H9 (cell line): ENCODE data around the gene A4GNT. TPM values are rescaled to one million over a fixed set of nuclear protein-coding genes. Genes with fewer than 3 reads are reported as not detected.

ENCODE experiments used
- DNase-seq: peaks from one replicate; pipeline ENCODE4 v3.0.0-alpha.2; 2017
- H2AFZ ChIP-seq: one replicate; pipeline ENCODE4 v1.6.1; 2013; ENCODE audit warnings: mild to moderate bottlenecking, low read length, control low read depth, moderate library complexity
- H2AK5ac ChIP-seq: 2 replicates; pipeline ENCODE4 v1.6.1; 2013; ENCODE audit warnings: low read length, control low read depth, mixed read lengths; ENCODE audit not compliant: insufficient read length
- H2BK120ac ChIP-seq: one replicate; pipeline ENCODE4 v1.6.1; 2013; ENCODE audit warnings: low read depth, mild to moderate bottlenecking, low read length, control low read depth, inconsistent platforms; ENCODE audit not compliant: poor library complexity, severe bottlenecking
- H2BK12ac ChIP-seq: 2 replicates; pipeline ENCODE4 v1.6.1; 2013; ENCODE audit warnings: low read length, control low read depth, mixed read lengths, low read depth; ENCODE audit not compliant: insufficient read length
- H2BK15ac ChIP-seq: 2 replicates; pipeline ENCODE4 v1.6.1; 2013; ENCODE audit warnings: low read depth, low read length, control low read depth
- H2BK20ac ChIP-seq: one replicate; pipeline ENCODE4 v1.6.1; 2013; ENCODE audit warnings: low read depth, mild to moderate bottlenecking, low read length, control low read depth, inconsistent platforms; ENCODE audit not compliant: poor library complexity, severe bottlenecking
- H2BK5ac ChIP-seq: 2 replicates; pipeline ENCODE4 v1.6.1; 2013; ENCODE audit warnings: low read length, control low read depth, mixed read lengths; ENCODE audit not compliant: insufficient read length
- H3K14ac ChIP-seq: 2 replicates; pipeline ENCODE4 v1.6.1; 2013; ENCODE audit warnings: low read length, control low read depth; ENCODE audit not compliant: insufficient read depth
- H3K18ac ChIP-seq: 2 replicates; pipeline ENCODE4 v1.6.1; 2013; ENCODE audit warnings: low read depth, mild to moderate bottlenecking, mixed read lengths, low read length, control low read depth; ENCODE audit not compliant: insufficient read length
- H3K23ac ChIP-seq: 2 replicates; pipeline ENCODE4 v1.6.1; 2013; ENCODE audit warnings: low read length, control low read depth, mixed read lengths, low read depth; ENCODE audit not compliant: insufficient read length
- H3K23me2 ChIP-seq: 2 replicates; pipeline ENCODE4 v1.6.1; 2013; ENCODE audit warnings: low read depth, mild to moderate bottlenecking, mixed read lengths, low read length, control low read depth; ENCODE audit not compliant: insufficient read length, poor library complexity, severe bottlenecking
- H3K27ac ChIP-seq: 2 replicates; pipeline ENCODE4 v1.5.1; 2013; ENCODE audit warnings: low read length, control low read depth, mixed read lengths, low read depth; ENCODE audit not compliant: insufficient read length
- H3K27me3 ChIP-seq: 2 replicates; pipeline ENCODE4 v1.6.1; 2013; ENCODE audit warnings: low read length, control low read depth, inconsistent platforms; ENCODE audit not compliant: insufficient read depth
- H3K4ac ChIP-seq: 2 replicates; pipeline ENCODE4 v1.6.1; 2013; ENCODE audit warnings: low read depth, mild to moderate bottlenecking, control low read depth, inconsistent platforms, low read length, moderate library complexity
- H3K4me1 ChIP-seq: 2 replicates; pipeline ENCODE4 v1.6.1; 2013; ENCODE audit warnings: low read length, control low read depth, inconsistent platforms; ENCODE audit not compliant: insufficient read depth
- H3K4me2 ChIP-seq: 2 replicates; pipeline ENCODE4 v1.6.1; 2013; ENCODE audit warnings: low read length, control low read depth, mixed read lengths; ENCODE audit not compliant: insufficient read length, insufficient read depth
- H3K56ac ChIP-seq: 2 replicates; pipeline ENCODE4 v1.6.1; 2013; ENCODE audit warnings: low read depth, mild to moderate bottlenecking, mixed read lengths, low read length, control low read depth; ENCODE audit not compliant: insufficient read length
- H3K79me1 ChIP-seq: 2 replicates; pipeline ENCODE4 v1.6.1; 2013; ENCODE audit warnings: low read depth, mild to moderate bottlenecking, moderate library complexity, low read length, control low read depth, inconsistent platforms; ENCODE audit not compliant: insufficient read depth, poor library complexity, severe bottlenecking
- H3K79me2 ChIP-seq: 2 replicates; pipeline ENCODE4 v1.6.1; 2013; ENCODE audit warnings: low read length, control low read depth, inconsistent platforms; ENCODE audit not compliant: insufficient read depth
- H3K9ac ChIP-seq: 2 replicates; pipeline ENCODE4 v1.6.1; 2013; ENCODE audit warnings: low read length, control low read depth, mixed read lengths; ENCODE audit not compliant: insufficient read length; ENCODE audit errors: extremely low read depth
- H3K9me3 ChIP-seq: one replicate; pipeline ENCODE4 v1.6.1; 2013; ENCODE audit warnings: low read depth, low read length, inconsistent platforms; ENCODE audit not compliant: control insufficient read depth
- H3T11ph ChIP-seq: one replicate; pipeline ENCODE4 v1.6.1; 2013; ENCODE audit warnings: mild to moderate bottlenecking, low read length, control low read depth, inconsistent platforms
- H4K20me1 ChIP-seq: one replicate; pipeline ENCODE4 v1.6.1; 2013; ENCODE audit not compliant: control insufficient read depth, insufficient read length, insufficient read depth
- H4K5ac ChIP-seq: 2 replicates; pipeline ENCODE4 v1.6.1; 2013; ENCODE audit warnings: low read depth, mild to moderate bottlenecking, mixed read lengths, low read length, control low read depth; ENCODE audit not compliant: insufficient read length
- H4K8ac ChIP-seq: replicated peaks from 2 replicates; pipeline ENCODE4 v1.6.1; 2013; ENCODE audit warnings: low read length, control low read depth, mixed read lengths, low read depth; ENCODE audit not compliant: insufficient read length
- H4K91ac ChIP-seq: 2 replicates; pipeline ENCODE4 v1.6.1; 2013; ENCODE audit warnings: low read depth, mild to moderate bottlenecking, moderate library complexity, mixed read lengths, low read length, control low read depth; ENCODE audit not compliant: insufficient read length
- H3K27ac Mint-ChIP-seq, 3 experiments: 2 replicates in 2 of 3; 3 replicates in 1 of 3; pipeline ENCODE4 v1.8.0; 2020 to 2021; ENCODE audit warnings: mixed read lengths in 3 of 3, mild to moderate bottlenecking in 1 of 3, moderate library complexity in 1 of 3
- H3K27me3 Mint-ChIP-seq: 2 replicates; pipeline ENCODE4 v1.8.0; 2021; ENCODE audit warnings: low read depth, mild to moderate bottlenecking, moderate library complexity, mixed read lengths
- H3K36me3 Mint-ChIP-seq, 3 experiments: 2 replicates in 2 of 3; 3 replicates in 1 of 3; pipeline ENCODE4 v1.8.0; 2020 to 2021; ENCODE audit warnings: low read depth in 3 of 3, mixed read lengths in 3 of 3; ENCODE audit not compliant: insufficient read depth in 1 of 3
- H3K4me1 Mint-ChIP-seq, 2 experiments: 2 replicates each; pipeline ENCODE4 v1.8.0; 2020; ENCODE audit warnings: mixed read lengths in 2 of 2
- H3K4me3 Mint-ChIP-seq, 2 experiments: 2 replicates in 1 of 2; 3 replicates in 1 of 2; pipeline ENCODE4 v1.8.0; 2020 to 2021; ENCODE audit warnings: mild to moderate bottlenecking in 2 of 2, mixed read lengths in 2 of 2, moderate library complexity in 1 of 2
- H3K9me3 Mint-ChIP-seq, 2 experiments: 2 replicates in 1 of 2; 3 replicates in 1 of 2; pipeline ENCODE4 v1.8.0; 2020; ENCODE audit warnings: mild to moderate bottlenecking in 2 of 2, mixed read lengths in 2 of 2, moderate library complexity in 1 of 2
- CTCF ChIP-seq: fragments of 200-600 bp; sonication (generic); conservative IDR thresholded peaks from 3 replicates; pipeline ENCODE4 v1.8.0; 2021; ENCODE audit warnings: antibody characterized with exemption, mild to moderate bottlenecking
- WGBS: extraction: QIAGEN DNeasy Blood & Tissue Kit; methylation state at CpG from one replicate; pipeline ENCODE4 v1.1.7; 2013; ENCODE audit warnings: missing lambda C conversion rate, low lambda C conversion rate, mixed read lengths; ENCODE audit not compliant: insufficient read length; ENCODE audit errors: extremely low coverage; 5-methylcytosine and 5-hydroxymethylcytosine counted together
- total RNA-seq: library from RNA; stranded (reverse); gene quantifications from 2 replicates; pipeline ENCODE4 v1.2.1, GENCODE V29; 2021

The A4GNT gene
- total RNA-seq, 1 experiment from 2014 or later: not detected

GRCh38 chr3:138174421-138175131 is 42.4 kb upstream of the A4GNT start, which contains the start of gene DBR1:
DBR1 (minus strand) TSS chr3:138174921; CDS start chr3:138174795, 126 bp downstream.
- Mint-ChIP-seq H3K4me3 (peak within 1 kb of the TSS; percentile 95 to 96), H3K27ac (peak within 1 kb of the TSS; percentile 93 to 99 (median 97)), H3K4me1 (peaks cover 5 to 11% of the 10 kb centered on the region in 2 experiments), H3K36me3 (peaks cover 8 to 32% (median 29%) of the 10 kb centered on the region in 3 experiments; a peak in 6 of 7 replicates), H3K9me3 (peaks cover 0 to 10% of the 10 kb centered on the region in 2 experiments; a peak in 2 of 5 replicates), H3K27me3 (peaks cover 5% of the 10 kb centered on the region)
- no peak within 1 kb of the TSS for H4K8ac ChIP-seq
- no peak within 1 kb of the TSS for H2BK12ac ChIP-seq
- H2AK5ac ChIP-seq: no peak within 1 kb of the TSS
- H2BK120ac ChIP-seq: no peak within 1 kb of the TSS
- no peaks in the 10 kb centered on the region; the same call in 1 of the 2 replicates for H3K79me2 ChIP-seq
- H3K27ac ChIP-seq: no peak within 1 kb of the TSS
- H3K18ac ChIP-seq: peak within 1 kb of the TSS; percentile 97
- no peak within 1 kb of the TSS for H2AFZ ChIP-seq
- H3K23me2 ChIP-seq: peaks cover 8% of the 10 kb centered on the region
- peak within 1 kb of the TSS; percentile 95 for H3K14ac ChIP-seq
- no peak within 1 kb of the TSS for H4K91ac ChIP-seq
- no peaks in the 10 kb centered on the region for H3K27me3 ChIP-seq
- H3K79me1 ChIP-seq: no peaks in the 10 kb centered on the region
- H3K9ac ChIP-seq: peak within 1 kb of the TSS; percentile 91
- no peak for TF ChIP-seq CTCF
- H3K9me3 ChIP-seq: no peaks in the 10 kb centered on the region
- no CpG with 5 or more reads among the region's 38 CpGs for WGBS
- H2BK15ac ChIP-seq: no peak within 1 kb of the TSS
- peak; percentile 77 for DNase-seq
- H3K4ac ChIP-seq: no peak within 1 kb of the TSS
- H3K23ac ChIP-seq: no peak within 1 kb of the TSS
- no peaks in the 10 kb centered on the region for H3K4me1 ChIP-seq
- no peak within 1 kb of the TSS for H2BK5ac ChIP-seq
- peak within 1 kb of the TSS; percentile 97 for H3K4me2 ChIP-seq
- no peaks in the 10 kb centered on the region for H4K20me1 ChIP-seq
- peak within 1 kb of the TSS; percentile 45 for H4K5ac ChIP-seq
- H2BK20ac ChIP-seq: no peak within 1 kb of the TSS
- H3T11ph ChIP-seq: no peak within 1 kb of the TSS
- H3K56ac ChIP-seq: no peak within 1 kb of the TSS
